Activated CD8-positive, alpha-beta memory T cell treated with anti-CD3 and anti-CD28 coated beads, Interleukin-2, amount 50 U/mL, for 1 hour (primary cell): Measurements from ENCODE around the gene ERCC3.
"Not testable (repeated sequence)": the region's sequence is repeated elsewhere in the genome, so short reads cannot be mapped to it uniquely, and the experiment has no call there.

Experiments used
- DNase-seq: peaks from one replicate; pipeline ENCODE4 v3.0.0-alpha.2; 2020; ENCODE audit errors: extremely low read depth

Gene ERCC3

DNA sequence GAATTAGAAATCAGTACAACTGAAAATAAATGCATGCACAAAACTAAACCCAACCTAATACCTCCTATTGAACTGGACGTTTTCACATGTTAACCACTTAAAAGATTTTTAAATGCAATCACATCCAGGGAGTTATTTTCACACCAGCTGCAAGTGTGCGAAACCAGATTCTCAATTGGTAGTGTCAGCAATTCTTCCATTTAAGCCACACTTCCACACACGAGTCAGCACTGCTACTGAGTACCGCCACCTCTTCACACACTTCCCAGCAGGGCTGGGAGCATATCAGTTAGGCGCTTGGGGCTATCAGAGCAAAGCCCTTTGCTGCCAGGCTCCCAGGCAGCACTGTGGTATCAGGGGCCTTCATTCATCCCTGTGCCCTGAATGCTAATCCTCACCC, 14.2 kb downstream of the ERCC3 start:
- DNase-seq = no peak

DNA sequence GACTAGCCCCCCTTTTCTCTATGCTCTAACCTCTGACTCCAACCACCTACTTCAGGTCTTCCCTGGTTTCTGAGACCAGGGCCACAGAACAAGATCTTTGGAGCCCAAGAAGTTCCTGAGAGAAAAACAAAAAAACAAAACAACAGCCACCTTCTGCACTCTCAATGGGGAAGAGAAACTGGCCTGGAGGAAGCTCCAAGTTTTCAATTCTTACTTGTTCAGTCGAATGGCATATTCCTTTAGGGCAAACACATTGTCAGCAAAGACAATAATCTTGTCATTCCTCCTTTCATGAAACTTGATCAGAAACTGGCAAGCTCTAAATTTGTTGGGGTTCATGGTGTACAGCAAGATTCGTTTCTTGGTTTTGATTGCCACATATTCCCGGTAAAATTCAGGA, 15.0 kb downstream of the ERCC3 start:
- DNase-seq = no peak

DNA sequence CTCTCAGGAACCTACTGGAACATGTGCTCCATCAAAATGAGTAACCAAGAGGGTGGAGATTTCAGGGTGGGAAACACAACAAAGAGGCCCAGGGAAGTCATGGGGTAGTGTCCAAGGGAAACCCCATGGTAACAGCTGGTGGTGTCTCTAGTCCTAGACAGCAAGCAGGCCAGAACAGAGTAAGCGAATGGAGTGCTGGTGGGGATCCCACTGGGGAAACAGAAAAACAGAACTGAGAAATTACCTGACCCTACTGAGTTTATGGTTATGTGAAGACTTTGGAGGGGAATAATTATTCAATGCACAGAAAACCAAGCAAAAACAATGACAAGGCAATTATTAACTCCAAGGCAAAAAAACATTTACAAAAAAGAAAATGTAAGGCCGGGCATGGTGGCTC, 16.9 kb downstream of the ERCC3 start:
- no peak for DNase-seq

DNA sequence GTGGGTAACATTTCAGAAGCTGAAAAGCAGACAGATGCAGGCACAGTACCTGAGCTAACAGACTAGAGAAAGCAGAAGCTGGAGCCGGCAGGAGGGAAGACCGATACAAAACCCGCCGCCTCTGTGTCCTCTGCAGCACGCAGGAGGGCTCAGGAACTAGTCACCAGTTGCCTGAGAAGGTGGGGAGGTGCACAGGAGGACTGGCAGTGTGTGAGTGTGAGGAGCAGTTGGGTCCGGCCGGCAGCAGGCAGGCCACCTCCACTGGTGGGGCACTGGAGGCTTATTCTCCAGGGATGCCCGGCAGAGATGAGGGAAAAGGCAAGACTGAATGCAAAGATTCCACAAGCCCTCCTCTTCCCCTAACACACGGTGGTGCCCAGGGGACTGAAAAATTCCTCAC, 18.2 kb downstream of the ERCC3 start:
- no peak for DNase-seq

DNA sequence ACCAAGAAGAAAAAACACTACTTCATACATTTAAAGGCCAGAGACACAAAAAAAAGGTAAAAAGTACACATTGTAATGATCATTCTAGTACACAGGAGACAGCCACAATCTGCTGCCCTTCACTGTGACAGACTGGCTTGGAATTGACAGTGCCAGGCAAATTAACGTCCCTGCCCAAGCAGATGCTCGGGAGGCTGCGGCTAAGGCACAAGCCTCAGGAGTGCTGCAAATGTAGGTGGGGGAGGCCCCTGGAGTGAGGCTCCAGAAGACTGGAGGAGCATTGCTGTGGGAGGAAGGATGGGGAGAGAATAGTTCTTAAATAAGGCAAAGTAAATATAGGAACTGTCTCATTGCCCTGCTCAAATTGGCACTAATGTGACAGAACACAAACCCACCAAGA, 18.6 kb downstream of the ERCC3 start:
- DNase-seq = no peak

DNA sequence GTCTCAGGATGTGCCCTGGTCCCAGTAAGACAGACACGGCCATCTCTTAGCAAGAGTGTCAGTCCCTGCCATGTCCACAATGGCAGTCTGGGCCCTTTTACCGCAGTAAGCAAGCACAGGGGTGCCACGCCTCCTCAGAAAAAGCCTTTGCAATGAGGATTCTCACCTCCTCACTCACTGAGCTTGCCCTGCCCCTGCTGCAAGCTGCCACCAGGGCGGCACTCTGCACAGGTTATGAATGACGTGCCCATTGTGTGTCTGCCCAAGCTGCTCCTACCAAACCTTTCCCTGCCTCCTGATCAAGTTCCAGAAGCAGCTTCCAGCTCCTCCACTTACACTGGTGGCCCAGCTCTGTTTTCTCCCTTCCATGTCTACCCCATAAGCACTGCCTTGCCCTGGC, 23.3 kb downstream of the ERCC3 start:
- DNase-seq = no peak

DNA sequence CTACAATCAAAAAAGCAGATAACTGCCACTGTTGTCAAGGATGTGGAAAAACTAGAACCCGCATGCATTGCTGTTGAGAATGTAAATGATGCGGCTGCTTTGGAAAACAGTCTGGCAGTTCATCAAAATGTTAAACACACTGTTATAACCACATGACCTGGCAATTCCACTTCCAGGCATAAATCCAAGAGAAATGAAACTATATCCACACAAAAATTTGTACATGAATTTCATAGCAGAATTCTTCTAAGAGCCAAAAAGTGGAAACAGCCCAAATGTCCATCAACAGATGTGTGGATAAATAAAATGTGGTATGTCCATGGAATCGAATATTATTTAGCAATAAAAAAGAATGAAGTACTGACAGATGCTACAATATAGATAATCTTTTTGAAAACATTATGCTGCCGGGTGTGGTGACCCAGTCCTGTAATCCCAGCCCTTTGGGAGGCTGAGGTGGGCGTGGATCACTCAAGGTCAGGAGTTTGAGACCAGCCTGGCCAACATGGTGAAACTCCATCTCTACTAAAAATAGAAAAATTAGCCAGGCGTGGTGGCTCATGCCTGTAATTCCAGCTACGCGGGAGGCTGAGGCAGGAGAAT, 32.0 kb downstream of the ERCC3 start:
- DNase-seq = no peak

DNA sequence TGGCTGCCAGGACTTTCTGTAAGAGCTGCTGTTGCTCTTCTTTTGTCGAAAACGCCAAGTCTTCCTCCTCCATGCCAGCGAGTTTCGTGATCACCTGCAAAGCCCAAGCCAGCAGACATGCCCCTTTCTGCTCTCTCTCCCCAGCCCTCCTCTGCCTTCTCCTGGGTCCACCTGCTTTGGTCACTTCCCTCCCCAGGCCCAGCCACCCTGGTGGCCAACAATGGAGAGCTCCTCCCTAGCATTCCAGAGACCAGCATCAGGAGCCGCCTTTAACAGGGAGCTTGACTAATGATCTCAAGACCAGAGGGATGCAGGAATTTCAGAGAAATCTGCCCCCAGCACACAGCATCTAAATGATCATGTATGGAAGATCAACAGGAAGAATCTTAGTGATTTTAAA, 34.6 kb downstream of the ERCC3 start:
- DNase-seq = no peak

DNA sequence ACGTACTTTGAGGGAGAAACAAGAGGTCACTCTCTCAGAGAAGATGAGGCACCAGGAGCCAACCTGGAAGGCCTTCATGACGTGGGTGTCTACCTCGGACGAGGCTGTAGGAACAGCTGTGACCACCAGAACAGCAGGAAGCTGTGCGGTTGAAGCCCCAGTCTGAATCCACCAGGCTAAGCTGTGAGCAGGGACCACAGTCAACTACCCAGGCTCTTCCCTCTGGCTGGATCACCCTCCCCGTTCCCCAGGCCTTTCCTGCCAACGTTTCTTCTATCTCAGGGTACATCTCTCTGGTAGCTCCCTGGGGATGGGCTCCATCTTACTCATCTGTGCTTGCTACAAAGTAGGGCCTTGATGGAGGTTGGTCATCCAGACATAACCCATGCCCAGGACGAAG, 37.1 kb downstream of the ERCC3 start:
- DNase-seq = no peak

DNA sequence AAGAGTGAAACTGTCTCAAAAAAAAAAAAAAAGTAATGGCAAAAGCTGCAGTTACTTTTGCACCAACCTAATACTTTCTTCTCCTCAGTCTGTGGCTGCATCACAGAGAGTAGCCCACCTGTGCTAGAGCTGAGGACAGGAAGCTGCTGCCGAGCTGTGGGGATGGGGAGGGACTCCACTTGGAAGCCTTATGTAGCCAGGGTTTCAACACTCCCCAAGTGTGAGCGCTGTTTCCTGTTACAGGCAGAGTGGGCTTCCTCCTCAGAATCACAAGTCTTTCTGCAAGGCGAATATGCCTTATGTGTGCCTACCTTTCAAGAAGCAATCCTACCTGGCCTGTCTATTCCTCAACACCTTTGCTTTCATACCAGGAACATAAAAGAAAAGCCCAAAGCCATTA, 37.6 kb downstream of the ERCC3 start:
- DNase-seq = no peak

DNA sequence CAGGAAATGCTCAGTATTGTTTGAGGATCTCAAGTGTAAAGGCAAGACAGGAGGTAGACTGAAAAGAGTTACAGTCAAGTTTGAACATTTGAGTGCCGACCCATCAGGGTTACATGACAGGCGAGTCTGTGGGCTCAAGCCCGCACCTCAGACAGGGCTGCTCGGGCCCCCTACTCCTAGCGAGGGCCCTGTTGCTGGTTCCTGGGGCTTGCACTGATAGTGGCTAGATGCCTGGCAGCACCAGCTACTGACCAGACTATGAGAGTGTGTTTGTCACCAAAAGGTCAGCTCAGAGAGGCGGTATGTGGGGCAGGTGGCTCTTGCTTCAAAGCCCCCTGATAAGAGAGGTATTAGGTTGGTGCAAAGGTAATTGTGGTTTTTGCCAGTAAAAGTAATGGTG, 38.2 kb downstream of the ERCC3 start:
- DNase-seq = no peak

DNA sequence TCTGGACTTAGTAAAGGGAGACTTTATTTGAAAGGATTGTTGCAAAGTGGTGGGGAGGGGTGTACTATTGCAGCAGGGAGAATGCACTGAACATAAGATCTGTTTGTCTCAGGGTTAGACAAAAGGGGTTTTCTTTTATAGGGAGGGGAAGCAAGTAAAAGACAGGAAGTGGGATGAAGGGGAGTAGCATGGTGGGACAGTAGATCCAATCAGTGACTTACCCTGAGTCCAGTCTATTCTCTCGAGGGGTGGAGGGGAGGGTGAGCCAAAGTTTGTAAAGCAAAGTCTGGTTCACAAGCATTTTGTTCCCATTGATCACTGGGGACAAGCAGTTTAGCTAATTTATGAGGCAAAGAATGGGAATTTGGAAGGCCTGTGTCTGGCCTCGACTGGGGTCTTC, 38.8 kb downstream of the ERCC3 start:
- DNase-seq = no peak

DNA sequence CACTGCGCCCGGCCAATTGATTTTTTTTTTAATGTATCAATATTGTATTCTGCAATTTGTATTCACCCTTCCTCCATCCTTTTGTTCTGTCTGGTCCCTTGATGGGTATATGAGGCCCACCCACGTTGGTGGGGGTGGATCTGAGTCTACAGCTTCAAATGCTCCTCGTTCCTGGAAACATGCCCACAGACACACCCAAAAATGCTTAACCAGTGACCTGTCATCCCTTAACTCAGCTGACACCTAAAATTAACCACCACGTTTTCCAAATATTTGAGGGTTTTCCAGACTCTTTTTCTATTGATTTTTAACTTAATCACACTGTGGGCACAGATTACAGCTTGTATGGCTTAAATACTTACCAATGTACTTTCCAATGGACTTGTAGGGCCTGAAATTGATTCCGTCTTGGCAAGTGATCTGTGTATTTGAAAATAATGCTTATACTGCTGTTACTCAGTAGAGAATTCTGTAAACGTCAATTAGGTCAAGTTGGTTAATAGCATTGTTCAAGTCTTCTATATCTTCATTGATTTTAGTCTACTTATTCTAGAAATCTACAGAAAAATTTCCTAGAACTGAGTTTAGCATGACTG, 39.5 kb downstream of the ERCC3 start:
- DNase-seq = no peak

DNA sequence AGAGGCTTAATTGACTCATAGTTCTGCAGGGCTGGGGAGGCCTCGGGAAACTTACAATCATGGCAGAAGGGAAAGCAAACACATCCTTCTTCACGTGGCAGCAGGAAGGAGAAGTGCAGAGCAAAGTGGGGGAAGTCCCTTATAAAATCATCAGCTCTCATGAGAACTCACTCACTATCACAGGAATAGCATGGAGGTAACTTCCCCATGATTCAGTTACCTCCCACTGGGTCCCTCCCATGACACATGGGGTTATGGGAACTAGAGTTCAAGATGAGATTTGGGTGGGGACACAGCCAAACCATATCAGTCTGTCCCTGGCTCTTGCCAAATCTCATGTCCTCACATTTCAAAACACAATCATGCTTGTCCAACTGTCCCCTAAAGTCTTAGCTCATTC, 52.8 kb downstream of the ERCC3 start:
- DNase-seq = not testable (repeated sequence)

DNA sequence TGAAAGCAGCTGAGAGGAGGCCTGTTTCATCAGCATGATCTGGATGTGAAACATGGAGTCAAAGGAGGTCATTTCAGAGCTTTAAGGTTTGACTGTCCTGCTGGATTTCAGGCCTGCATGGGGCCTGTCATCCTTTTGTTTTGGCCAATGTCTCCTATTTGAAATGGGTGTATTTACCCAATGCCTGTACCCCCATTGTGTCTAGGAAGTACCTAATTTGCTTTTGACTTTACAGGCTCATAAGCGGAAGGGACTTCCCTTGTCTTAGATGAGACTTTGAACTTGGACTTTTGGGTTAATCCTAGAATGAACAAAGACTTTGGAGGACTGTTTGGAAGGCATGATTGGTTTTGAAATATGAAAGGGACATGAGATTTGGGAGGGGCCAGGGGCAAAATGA, 54.5 kb downstream of the ERCC3 start:
- no peak for DNase-seq

DNA sequence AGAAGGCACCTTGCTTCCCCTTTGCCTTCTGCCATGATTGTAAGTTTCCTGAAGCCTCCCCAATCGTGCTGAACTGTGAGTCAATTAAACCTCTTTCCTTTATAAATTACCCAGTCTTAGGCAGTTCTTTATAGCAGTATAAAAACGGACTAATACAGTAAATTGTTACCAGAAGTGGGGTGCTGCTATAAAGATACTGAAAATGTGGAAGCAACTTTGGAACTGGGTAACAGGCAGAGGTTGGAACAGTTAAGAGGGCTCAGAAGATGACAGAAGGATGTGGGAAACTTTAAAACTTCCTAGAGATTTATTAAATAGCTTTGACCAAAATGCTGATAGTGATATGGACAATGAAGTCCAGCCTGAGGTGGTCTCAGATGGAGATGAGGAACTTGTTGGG, 56.2 kb downstream of the ERCC3 start:
- DNase-seq = not testable (repeated sequence)

DNA sequence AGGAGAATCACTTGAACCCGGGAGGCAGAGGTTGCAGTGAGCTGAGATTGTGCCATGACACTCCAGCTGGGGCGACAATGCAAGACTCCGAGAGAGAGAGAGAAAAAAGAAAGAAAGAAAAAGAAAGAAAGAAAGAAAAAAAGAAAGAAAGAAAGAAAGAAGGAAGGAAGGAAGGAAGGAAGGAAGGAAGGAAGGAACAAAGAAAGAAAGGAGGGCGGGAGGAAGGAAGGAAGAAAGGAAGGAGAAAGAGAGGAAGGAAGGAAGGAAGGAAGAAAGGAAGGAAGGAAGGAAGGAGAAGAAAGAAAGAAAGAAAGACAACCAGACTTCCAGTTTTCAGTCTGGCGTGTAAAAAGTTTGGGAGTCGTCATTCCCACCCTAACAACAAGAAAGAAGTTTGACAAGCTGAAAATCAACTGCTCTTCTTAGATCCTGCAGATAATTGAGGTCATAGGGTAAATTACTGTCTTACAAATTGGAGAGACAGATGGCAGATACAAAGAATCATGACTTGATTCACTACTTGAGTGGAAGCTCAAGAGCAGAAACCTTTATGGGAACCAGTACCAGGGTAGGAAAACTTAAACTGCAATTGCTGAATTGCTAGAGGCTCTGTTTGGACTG, 58.8 kb downstream of the ERCC3 start:
- no peak for DNase-seq

DNA sequence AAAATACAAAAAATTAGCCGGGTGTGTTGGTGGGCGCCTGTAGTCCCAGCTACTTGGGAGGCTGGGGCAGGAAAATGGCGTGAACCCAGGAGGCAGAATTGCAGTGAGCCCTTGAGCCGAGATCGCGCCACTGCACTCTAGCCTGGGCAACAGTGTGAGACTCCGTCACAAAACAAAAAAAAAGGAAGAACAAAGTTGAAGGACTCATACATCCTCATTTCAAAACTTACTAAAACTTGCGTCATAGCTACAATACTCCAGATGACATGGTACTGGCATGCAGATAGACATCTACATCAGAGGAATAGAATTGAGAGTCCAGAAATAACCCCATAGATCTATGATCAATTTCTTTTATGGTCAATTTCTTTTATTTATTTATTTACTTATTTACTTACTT, 60.2 kb downstream of the ERCC3 start:
- no peak for DNase-seq

DNA sequence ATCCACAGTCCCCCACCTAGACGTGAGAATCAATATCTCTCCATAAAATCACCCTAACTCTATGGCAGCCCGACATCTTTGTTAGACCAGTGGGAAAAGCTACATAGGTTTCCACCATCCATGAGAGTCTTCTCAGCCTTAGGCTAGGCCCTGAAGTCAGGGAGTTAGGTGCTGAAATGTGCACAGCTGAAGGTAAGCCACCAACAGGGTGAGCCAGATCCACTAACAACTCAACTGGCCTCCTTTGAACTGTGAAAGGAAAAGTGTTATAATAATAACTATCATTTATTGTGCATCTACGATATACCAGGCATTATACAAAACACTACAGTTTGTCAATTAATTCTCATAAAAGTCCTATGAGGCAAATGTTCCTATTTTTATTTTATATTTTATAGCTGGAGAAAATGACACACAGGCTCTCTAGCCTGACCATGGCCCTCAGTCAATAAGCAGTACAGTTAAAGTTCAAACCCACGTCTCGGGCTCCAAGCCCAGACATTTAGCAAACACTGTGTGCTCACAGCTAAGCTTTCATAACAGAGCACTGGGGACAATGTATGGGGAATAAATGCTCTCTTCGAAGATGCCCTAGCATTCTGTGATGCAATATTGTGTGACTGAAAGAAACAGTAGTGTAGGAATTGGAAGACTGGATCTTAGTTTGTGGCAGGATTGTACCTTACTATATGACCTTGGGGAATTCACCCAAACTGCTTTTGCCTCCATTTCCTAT, 62.6 kb downstream of the ERCC3 start:
- DNase-seq = no peak

DNA sequence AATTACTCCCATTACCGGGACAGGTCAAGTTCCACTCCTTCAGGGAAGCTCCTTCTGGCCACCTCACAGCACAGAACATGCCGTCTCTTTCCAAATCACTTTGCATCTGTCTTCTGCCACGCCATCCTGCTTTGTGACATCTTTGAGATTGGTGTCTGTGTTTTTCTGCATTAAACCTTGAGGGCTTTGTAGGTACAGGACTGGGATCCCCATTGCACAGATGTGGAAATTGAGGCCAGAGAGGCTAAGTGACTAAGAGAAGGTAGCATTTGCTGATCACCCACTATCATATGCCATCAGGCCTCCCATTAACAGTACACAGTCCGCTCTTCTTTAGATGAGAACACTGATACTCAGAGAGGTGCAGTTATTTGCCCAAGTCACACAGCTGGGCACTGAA, 64.4 kb downstream of the ERCC3 start:
- no peak for DNase-seq

DNA sequence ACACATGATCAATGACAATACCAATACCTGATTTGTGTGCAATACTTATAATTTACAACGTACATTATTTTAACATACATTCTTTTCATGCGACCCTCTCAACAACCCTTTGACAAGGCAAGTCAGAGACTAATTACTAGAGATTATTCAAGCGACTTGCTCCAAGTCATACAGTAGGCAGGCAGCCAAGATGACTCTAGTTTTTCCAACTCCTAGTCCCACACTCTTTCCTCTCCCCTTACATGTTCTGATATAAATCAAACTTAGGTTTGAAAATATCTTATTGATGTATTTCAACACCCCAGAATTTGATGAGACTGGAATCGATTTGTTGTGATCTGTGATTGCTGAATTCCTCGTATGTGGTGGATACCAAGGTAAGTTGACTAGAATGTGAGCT, 65.8 kb downstream of the ERCC3 start:
- DNase-seq = no peak

DNA sequence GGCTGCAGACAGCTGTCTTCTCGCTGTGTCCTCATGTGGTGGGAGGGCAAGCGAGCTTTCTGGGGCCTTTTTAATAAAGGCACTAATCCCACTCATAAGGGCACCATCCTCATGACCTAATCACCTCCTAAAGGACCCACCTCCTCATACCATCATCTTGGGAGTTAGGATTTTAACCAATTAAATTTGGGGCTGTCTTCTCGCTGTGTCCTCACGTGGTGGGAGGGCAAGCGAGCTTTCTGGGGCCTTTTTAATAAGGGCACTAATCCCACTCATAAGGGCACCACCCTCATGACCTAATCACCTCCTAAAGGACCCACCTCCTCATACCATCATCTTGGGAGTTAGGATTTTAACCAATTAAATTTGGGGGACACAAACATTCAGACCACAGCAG, 66.7 kb downstream of the ERCC3 start:
- not testable (repeated sequence) for DNase-seq
